GM18909 (cell line): Measurements from ENCODE around the gene CASQ2.

Experiments
- ATAC-seq: cut with Tn5 transposase; IDR thresholded peaks from one replicate; pipeline ENCODE4 v1.9.1; 2021; ENCODE audit warnings: mild to moderate bottlenecking; ENCODE audit not compliant: unreplicated experiment, poor library complexity

The CASQ2 gene

GRCh38 chr1:115705085-115705951, 63.2 kb downstream of the CASQ2 start:
- ATAC-seq: no peak

DNA sequence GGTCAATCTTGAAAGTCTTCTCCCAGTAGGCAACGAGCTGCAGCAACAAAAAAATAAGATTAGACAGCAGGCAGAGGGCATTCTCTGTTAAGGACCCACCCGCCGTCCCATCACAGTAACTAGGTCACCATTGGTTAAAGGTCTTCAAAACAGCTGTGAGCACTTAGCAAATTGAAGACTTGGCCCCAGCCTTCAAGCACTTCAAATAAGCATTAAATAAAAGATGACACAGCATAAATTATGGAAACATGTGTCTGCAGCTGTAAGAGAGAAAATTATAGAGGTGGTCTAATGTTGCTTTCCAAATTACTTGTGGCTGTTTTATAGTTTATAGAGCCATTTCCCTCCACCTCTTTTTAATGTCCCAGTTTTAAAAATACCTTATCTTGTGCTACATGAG, 65.6 kb downstream of the CASQ2 start:
- ATAC-seq: no peak

GRCh38 chr1:115701090-115701489, 67.4 kb downstream of the CASQ2 start:
- ATAC-seq: no peak

GRCh38 chr1:115697619-115698018, 70.9 kb downstream of the CASQ2 start:
- no peak for ATAC-seq

GRCh38 chr1:115694805-115695204, 73.7 kb downstream of the CASQ2 start:
- ATAC-seq: no peak

GRCh38 chr1:115692224-115692623, 76.3 kb downstream of the CASQ2 start:
- no peak for ATAC-seq

GRCh38 chr1:115690972-115691371, 77.5 kb downstream of the CASQ2 start:
- ATAC-seq: no peak

DNA sequence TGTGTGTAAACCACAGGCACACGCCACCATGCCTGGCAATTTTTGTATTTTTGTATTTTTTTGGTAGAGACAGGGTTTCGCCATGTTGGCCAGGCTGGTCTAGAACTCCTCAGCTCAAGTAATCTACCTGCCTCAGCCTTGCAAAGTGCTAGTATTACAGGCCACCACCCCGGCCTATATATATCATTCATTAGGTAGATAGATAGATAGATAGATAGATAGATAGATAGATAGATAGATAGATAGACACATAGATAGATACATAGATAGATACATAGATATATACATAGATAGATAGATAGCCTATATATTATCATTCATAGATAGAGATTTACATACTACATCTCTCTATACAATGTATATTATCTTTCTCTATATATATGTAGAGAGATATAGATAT, 80.8 kb downstream of the CASQ2 start:
- no peak for ATAC-seq

- no peak for ATAC-seq
Measured at GRCh38 chr1:115685029-115685705, 83.3 kb downstream of the CASQ2 start.

DNA sequence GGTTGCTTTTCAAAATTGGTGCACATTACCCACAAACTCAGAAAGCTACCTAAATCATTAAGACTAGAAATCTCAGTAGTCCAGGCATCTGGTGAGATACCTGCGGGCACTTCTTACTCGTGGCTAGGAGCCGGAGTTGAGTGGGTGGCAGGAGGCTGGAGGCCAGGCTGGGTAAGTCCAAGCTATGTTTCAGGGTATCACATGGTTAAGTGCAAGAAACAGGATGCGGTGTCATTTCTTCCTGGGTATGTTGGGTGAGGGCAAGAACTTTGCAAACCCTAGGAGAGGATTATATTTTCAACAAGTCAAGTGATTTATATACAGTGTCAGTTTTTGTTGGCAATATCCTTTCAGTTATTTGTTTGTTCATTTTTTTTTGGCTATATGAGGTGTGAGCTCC, 85.7 kb downstream of the CASQ2 start:
- no peak for ATAC-seq

DNA sequence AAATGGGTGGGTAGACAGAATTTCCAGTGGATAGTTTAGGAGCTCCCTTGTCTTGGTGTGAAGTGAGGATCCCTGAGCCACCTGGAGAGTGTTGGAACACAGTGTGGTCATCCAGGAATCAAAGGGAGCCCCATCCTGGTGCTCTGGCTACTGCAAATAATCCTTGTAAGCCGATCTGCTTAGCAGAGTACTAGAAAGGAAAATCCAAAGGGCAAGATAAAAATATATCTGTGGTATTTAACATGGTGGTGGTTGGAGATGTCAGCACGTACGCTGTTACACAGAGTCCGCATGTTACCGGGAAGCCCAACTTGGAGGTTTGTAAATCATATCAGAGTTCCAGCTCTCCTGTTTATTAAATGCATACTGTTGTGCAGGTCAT, 87.8 kb downstream of the CASQ2 start:
- no peak for ATAC-seq

DNA sequence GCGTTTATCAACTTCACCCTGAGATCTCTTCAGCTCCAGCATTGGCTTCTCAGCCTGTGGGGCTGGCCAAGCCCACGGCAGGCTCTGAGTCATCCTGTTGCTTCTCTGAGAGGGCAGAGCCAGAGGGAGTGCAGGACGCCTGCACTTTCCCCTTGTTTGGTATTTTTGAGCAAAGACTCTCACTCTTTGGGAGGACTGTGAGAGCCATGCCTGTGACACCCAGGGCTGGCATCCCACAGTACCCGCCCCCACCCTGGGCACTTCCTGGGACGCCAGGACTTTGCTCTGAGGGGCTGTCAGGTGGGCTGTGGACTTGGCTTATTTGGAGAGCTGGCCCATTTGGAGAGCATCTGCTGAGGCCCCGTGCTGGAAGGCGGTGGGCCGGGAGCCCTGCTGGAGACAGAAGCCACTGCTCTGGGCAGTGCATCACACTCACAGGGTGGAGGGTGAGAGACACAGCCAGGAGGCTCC, 89.3 kb downstream of the CASQ2 start:
- ATAC-seq: no peak

GRCh38 chr1:115678141-115678540, 90.4 kb downstream of the CASQ2 start:
- no peak for ATAC-seq

GRCh38 chr1:115677565-115677964, 90.9 kb downstream of the CASQ2 start:
- ATAC-seq: no peak

DNA sequence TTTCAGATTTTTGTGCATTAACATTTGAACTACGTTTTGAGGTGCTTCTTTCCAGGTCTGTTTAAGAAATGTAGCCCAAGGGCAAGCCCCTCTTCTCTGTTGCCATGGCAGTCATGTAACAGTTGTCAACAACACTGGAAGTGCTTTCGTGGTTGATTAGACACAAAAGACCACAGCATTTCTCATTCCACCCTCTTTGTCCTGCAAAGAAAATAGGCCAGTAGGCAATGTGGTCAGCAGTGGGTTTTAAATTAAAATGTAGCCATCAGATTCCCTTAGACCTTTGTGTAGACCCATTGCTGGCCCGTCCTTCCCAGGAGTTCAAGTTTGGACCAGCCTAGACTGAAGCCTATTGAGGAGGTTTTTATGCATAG, 91.3 kb downstream of the CASQ2 start:
- ATAC-seq: peak; percentile 54

GRCh38 chr1:115676498-115677181, 91.9 kb downstream of the CASQ2 start:
- peak; percentile 34 for ATAC-seq

GRCh38 chr1:115672224-115673009, 96.1 kb downstream of the CASQ2 start:
- ATAC-seq: no peak

- ATAC-seq: no peak
Measured at GRCh38 chr1:115671176-115671934, 97.2 kb downstream of the CASQ2 start.

- ATAC-seq: no peak
Measured at GRCh38 chr1:115670476-115671175, 97.9 kb downstream of the CASQ2 start.
